Mesenchymal stem cell (in vitro differentiated cells and primary cell): ENCODE results near the gene FBXO31.

ENCODE experiments used
- DNase-seq: peaks from one replicate; pipeline ENCODE4 v3.0.0-alpha.2; 2013
- H2AFZ ChIP-seq: one replicate; pipeline ENCODE4 v1.6.1; 2013; ENCODE audit warnings: low read depth, mild to moderate bottlenecking, control low read depth, inconsistent platforms, low read length, moderate library complexity
- H2AK5ac ChIP-seq: 2 replicates; pipeline ENCODE4 v1.6.1; 2013; ENCODE audit warnings: low read length, moderate library complexity, mild to moderate bottlenecking, inconsistent platforms; ENCODE audit not compliant: severe bottlenecking
- H2BK120ac ChIP-seq: one replicate; pipeline ENCODE4 v1.6.1; 2013; ENCODE audit warnings: low read depth, mild to moderate bottlenecking, inconsistent platforms, low read length, moderate library complexity
- H2BK12ac ChIP-seq, 2 experiments: one replicate each; pipeline ENCODE4 v1.6.1; 2013; ENCODE audit warnings: inconsistent platforms in 2 of 2, low read length in 2 of 2, mild to moderate bottlenecking in 2 of 2, moderate library complexity in 2 of 2, control low read depth in 1 of 2
- H2BK15ac ChIP-seq: one replicate; pipeline ENCODE4 v1.6.1; 2013; ENCODE audit warnings: mild to moderate bottlenecking, low read depth, inconsistent platforms; ENCODE audit not compliant: poor library complexity, severe bottlenecking
- H2BK5ac ChIP-seq: 2 replicates; pipeline ENCODE4 v1.6.1; 2013; ENCODE audit warnings: low read depth, mild to moderate bottlenecking, low read length, control low read depth, inconsistent platforms; ENCODE audit not compliant: poor library complexity, severe bottlenecking
- H3K14ac ChIP-seq, 2 experiments: one replicate each; pipeline ENCODE4 v1.6.1; 2013; ENCODE audit warnings: inconsistent platforms in 2 of 2, low read length in 2 of 2, control low read depth in 1 of 2, mild to moderate bottlenecking in 1 of 2, moderate library complexity in 1 of 2
- H3K18ac ChIP-seq, 2 experiments: one replicate each; pipeline ENCODE4 v1.6.1; 2013; ENCODE audit warnings: inconsistent platforms in 2 of 2, low read length in 2 of 2, control low read depth in 1 of 2, low read depth in 1 of 2, mild to moderate bottlenecking in 1 of 2
- H3K23ac ChIP-seq, 2 experiments: one replicate each; pipeline ENCODE4 v1.6.1; 2013; ENCODE audit warnings: inconsistent platforms in 2 of 2, low read length in 2 of 2, mild to moderate bottlenecking in 2 of 2, moderate library complexity in 2 of 2, control low read depth in 1 of 2
- H3K27ac ChIP-seq: 2 replicates; pipeline ENCODE4 v1.5.1; 2013; ENCODE audit warnings: mild to moderate bottlenecking, moderate library complexity, low read length, control low read depth, inconsistent platforms; ENCODE audit not compliant: poor library complexity, severe bottlenecking
- H3K27me3 ChIP-seq, 2 experiments: 2 replicates each; pipeline versions ENCODE4 v1.6.1 to v1.7.0; 2013; ENCODE audit warnings: low read length in 2 of 2, mild to moderate bottlenecking in 2 of 2, moderate library complexity in 2 of 2, control low read depth in 1 of 2, inconsistent platforms in 1 of 2; ENCODE audit not compliant: control insufficient read depth in 1 of 2, insufficient read depth in 1 of 2
- H3K36me3 ChIP-seq, 2 experiments: 2 replicates each; pipeline versions ENCODE4 v1.6.1 to v1.7.0; 2013; ENCODE audit warnings: low read length in 2 of 2, control low read depth in 1 of 2, inconsistent platforms in 1 of 2, low read depth in 1 of 2, mild to moderate bottlenecking in 1 of 2; ENCODE audit not compliant: insufficient read depth in 2 of 2, control insufficient read depth in 1 of 2
- H3K4ac ChIP-seq, 2 experiments: one replicate each; pipeline ENCODE4 v1.6.1; 2013; ENCODE audit warnings: inconsistent platforms in 2 of 2, low read length in 2 of 2, mild to moderate bottlenecking in 2 of 2, moderate library complexity in 2 of 2, control low read depth in 1 of 2, low read depth in 1 of 2
- H3K4me1 ChIP-seq: 2 replicates; pipeline ENCODE4 v1.6.1; 2013; ENCODE audit warnings: low read depth, low read length, control low read depth; ENCODE audit not compliant: control insufficient read depth, insufficient read depth
- H3K4me2 ChIP-seq: 2 replicates; pipeline ENCODE4 v1.6.1; 2013; ENCODE audit warnings: low read length, mild to moderate bottlenecking, inconsistent platforms; ENCODE audit not compliant: poor library complexity, severe bottlenecking
- H3K4me3 ChIP-seq, 2 experiments: 2 replicates each; pipeline versions ENCODE4 v1.5.1 to v1.7.0; 2013; ENCODE audit warnings: low read length in 2 of 2, mild to moderate bottlenecking in 2 of 2, control low read depth in 1 of 2, low read depth in 1 of 2; ENCODE audit not compliant: insufficient read depth in 1 of 2
- H3K79me1 ChIP-seq: replicated peaks from 2 replicates; pipeline ENCODE4 v1.6.1; 2013; ENCODE audit warnings: mild to moderate bottlenecking, control low read depth, low read length, inconsistent platforms; ENCODE audit not compliant: poor library complexity, severe bottlenecking
- H3K9ac ChIP-seq: 2 replicates; pipeline ENCODE4 v1.7.0; 2013; ENCODE audit warnings: mild to moderate bottlenecking, low read length, moderate library complexity
- H3K9me3 ChIP-seq: 2 replicates; pipeline ENCODE4 v1.7.0; 2013; ENCODE audit warnings: mild to moderate bottlenecking, low read length; ENCODE audit not compliant: control insufficient read depth
- H4K8ac ChIP-seq: one replicate; pipeline ENCODE4 v1.6.1; 2013; ENCODE audit warnings: inconsistent platforms, mild to moderate bottlenecking, low read length, moderate library complexity
- H4K91ac ChIP-seq: one replicate; pipeline ENCODE4 v1.6.1; 2013; ENCODE audit warnings: mild to moderate bottlenecking, low read length, inconsistent platforms
- WGBS: methylation state at CpG from one replicate; pipeline ENCODE4 v1.1.7; 2013; ENCODE audit warnings: mixed read lengths; 5-methylcytosine and 5-hydroxymethylcytosine counted together

The FBXO31 gene

GRCh38 chr16:87391950-87392820 lies 8.6 kb upstream of the FBXO31 start, which contains the start of gene MAP1LC3B:
Gene MAP1LC3B, plus strand, starts transcription at chr16:87392336. Its CDS starts 92 bp downstream, at chr16:87392428.
- peak within 1 kb of the TSS; percentile 49 to 97 for H3K23ac ChIP-seq
- WGBS: under 1% methylated on average over 84 of the region's 113 CpGs

DNA sequence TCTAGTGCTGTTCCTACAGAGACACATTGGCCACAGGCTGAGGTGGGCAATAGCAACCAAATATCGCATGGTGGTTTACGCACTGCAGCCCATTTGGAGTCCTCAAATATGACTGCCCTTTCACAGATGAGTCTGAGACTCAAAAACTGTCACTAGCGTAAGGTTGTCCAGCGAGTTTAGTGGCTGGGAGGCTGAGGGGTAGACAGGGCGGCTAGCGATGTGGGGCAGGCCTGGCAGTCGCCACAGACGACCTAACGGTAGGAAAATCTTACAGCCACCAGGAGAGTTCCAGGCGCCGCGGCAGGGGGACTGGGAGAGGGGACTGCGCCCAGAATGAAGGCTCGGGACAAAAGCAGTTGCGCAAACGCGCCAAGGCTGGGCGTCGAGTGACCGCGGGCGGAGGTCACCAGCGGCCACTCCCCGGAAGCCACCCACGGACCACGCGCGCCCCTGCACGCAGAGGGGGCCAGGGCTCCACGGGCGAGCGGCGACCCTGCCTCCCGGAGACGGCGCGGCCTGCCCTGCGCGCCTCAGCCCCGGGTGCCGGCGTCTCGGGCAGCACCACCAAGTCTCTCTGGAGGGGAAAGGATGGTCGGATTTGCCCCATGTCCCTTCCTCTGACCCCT lies 7.9 kb upstream of the FBXO31 start:
- Histone ChIP-seq H2BK5ac (peak overlapping the region; percentile 90), H3K4me3 (peak overlapping the region; percentile 71 to 94), H3K27me3 (no peaks in the 10 kb centered on the region), H3K18ac (peak overlapping the region; percentile 99 to 100), H4K8ac (peak overlapping the region; percentile 99), H2BK120ac (peak overlapping the region; percentile 98), H3K4me1 (peaks cover 15% of the 10 kb centered on the region), H2BK12ac (peak overlapping the region; percentile 57 to 71), H3K4ac (peak overlapping the region; percentile 99 to 100), H3K9me3 (no peaks in the 10 kb centered on the region), H3K79me1 (peaks cover 9% of the 10 kb centered on the region), H2BK15ac (peak overlapping the region; percentile 94), H3K4me2 (peak overlapping the region; percentile 71), H3K27ac (no peak overlapping the region), H3K23ac (peak overlapping the region; percentile 49 to 97), H3K14ac (peak overlapping the region in 1 of 2 experiments; percentile 99), H3K9ac (peak overlapping the region; percentile 92), H2AFZ (peak overlapping the region; percentile 29), H4K91ac (peak overlapping the region; percentile 99), H2AK5ac (peak overlapping the region; percentile 41), H3K36me3 (peaks cover 0 to 1% of the 10 kb centered on the region in 2 experiments)
- DNase-seq: peak; percentile 62
- WGBS: 7% methylated on average over 38 of the region's 44 CpGs

More at GRCh38 chr16:87391950-87392820, 8.6 kb upstream of the FBXO31 start, which contains the start of gene MAP1LC3B:
- H3K4me3 ChIP-seq: peak within 1 kb of the TSS; percentile 94 to 97
- H2AFZ ChIP-seq: peak within 1 kb of the TSS; percentile 42
- H2BK15ac ChIP-seq: peak within 1 kb of the TSS; percentile 94
- H3K4me2 ChIP-seq: peak within 1 kb of the TSS; percentile 71
- peak within 1 kb of the TSS; percentile 99 to 100 for H3K4ac ChIP-seq
- H3K27me3 ChIP-seq: no peaks in the 10 kb centered on the region
- peak within 1 kb of the TSS; percentile 22 for H3K27ac ChIP-seq
- H2BK120ac ChIP-seq: peak within 1 kb of the TSS; percentile 98
- peak within 1 kb of the TSS; percentile 99 for H4K8ac ChIP-seq
- H3K4me1 ChIP-seq: peaks cover 15% of the 10 kb centered on the region
- DNase-seq: peak; percentile 94
- H3K18ac ChIP-seq: peak within 1 kb of the TSS; percentile 99 to 100
- peak within 1 kb of the TSS; percentile 90 to 99 for H3K14ac ChIP-seq
- peak within 1 kb of the TSS; percentile 95 for H3K9ac ChIP-seq
- H2BK12ac ChIP-seq: peak within 1 kb of the TSS; percentile 57 to 71
- H3K9me3 ChIP-seq: no peaks in the 10 kb centered on the region
- H2BK5ac ChIP-seq: peak within 1 kb of the TSS; percentile 97
- H3K79me1 ChIP-seq: peaks cover 9% of the 10 kb centered on the region
- H2AK5ac ChIP-seq: peak within 1 kb of the TSS; percentile 41
- peaks cover 3 to 5% of the 10 kb centered on the region in 2 experiments for H3K36me3 ChIP-seq
- peak within 1 kb of the TSS; percentile 99 for H4K91ac ChIP-seq

GRCh38 chr16:87390641-87391323 lies 7.2 kb upstream of the FBXO31 start:
- Histone ChIP-seq H2BK15ac (peak overlapping the region; percentile 57), H2AK5ac (peak overlapping the region; percentile 16), H3K4me3 (peak overlapping the region in 1 of 2 experiments; percentile 94), H3K4me2 (no peak overlapping the region), H3K27me3 (no peaks in the 10 kb centered on the region), H3K9ac (peak overlapping the region; percentile 92), H2BK12ac (peak overlapping the region; percentile 49 to 57), H4K91ac (peak overlapping the region; percentile 82), H3K9me3 (no peaks in the 10 kb centered on the region), H4K8ac (peak overlapping the region; percentile 99), H3K18ac (peak overlapping the region; percentile 99 to 100), H3K79me1 (peaks cover 13% of the 10 kb centered on the region), H3K27ac (no peak overlapping the region), H2BK120ac (no peak overlapping the region), H3K4ac (peak overlapping the region; percentile 5 to 100), H3K23ac (no peak overlapping the region), H2BK5ac (no peak overlapping the region), H3K4me1 (peaks cover 15% of the 10 kb centered on the region), H2AFZ (no peak overlapping the region), H3K36me3 (no peaks in the 10 kb centered on the region), H3K14ac (no peak overlapping the region)
- 95% methylated on average over 20 of the region's 24 CpGs for WGBS
- no peak for DNase-seq
